Mesenteric fat pad (tissue), 1 donor: Measurements from ENCODE around the gene TTC7B. TPM values are rescaled to one million over a fixed set of nuclear protein-coding genes. Genes with fewer than 3 reads are reported as not detected.

Source experiments
- DNase-seq: peaks from one replicate; pipeline ENCODE4 v3.0.0-alpha.2; 2020; ENCODE audit warnings: low spot score
- total RNA-seq: library from RNA; stranded (reverse); fragmentation: NEBNext Ultra II Directional; extraction: Animal tissue kit (Norgen Biotek cat#: 25700); gene quantifications from one replicate; pipeline ENCODE4 v1.2.1, GENCODE V29; 2021
- donor health status: DM: yes; HTN: yes; CAD: no.

Gene TTC7B
- total RNA-seq, 1 donor from 2014 or later = 92.3 TPM

DNA sequence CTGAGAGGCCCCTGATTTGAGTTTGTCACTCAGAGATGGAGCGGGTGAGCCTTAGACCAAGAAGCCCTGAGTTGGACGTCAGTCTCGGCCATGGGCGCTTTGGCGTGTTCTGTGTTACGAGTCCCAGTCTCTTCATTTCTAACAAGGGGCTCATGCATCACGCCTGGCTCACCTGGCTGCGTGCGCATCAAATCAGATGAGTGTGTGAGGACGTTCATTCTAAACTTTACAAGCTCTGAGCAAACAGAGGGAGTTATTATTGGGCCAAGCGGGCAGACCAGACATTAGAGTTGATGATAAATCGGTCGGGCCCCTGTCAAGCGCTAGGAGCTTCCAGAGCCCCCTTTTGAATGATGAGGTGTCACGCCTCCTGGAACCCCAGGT is 302.2 kb downstream of the TTC7B start:
- DNase-seq = no peak

GRCh38 chr14:90513161-90514014 is 302.8 kb downstream of the TTC7B start:
- DNase-seq = no peak

DNA sequence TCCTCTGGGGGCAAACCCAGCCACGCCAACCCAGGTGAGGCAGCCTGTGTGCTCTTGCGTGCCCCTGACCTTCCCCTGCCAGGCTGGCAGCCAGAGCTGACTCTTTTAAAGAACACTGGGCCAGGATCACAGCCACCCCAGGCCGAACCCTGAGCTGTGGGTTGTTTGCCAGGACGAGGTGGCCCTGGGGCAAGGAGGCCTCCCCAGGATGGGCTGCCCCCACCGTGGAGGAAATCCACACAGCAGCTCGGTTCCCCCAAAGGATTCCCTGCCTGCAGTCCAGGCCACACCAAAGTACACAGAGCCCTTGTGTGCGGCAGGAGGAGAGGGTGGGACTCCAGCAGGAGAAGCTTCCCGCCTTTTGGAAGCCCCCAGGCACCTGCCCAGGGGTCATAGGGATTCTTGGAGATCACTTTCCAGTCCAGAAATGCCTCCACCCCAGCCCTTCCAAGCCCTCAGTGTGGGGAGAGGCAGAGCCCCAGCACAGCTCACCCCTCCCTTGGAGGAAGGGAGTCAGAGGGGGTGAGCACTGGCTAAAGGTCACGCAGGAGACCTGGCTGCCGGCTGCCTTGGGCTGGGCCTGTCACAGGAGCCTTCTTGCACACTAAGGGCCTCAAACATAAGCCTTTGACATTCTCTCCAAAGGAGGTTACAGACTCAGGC is 303.8 kb downstream of the TTC7B start:
- DNase-seq = no peak

- DNase-seq = no peak
Measured at GRCh38 chr14:90511795-90512328, 304.4 kb downstream of the TTC7B start.

DNA sequence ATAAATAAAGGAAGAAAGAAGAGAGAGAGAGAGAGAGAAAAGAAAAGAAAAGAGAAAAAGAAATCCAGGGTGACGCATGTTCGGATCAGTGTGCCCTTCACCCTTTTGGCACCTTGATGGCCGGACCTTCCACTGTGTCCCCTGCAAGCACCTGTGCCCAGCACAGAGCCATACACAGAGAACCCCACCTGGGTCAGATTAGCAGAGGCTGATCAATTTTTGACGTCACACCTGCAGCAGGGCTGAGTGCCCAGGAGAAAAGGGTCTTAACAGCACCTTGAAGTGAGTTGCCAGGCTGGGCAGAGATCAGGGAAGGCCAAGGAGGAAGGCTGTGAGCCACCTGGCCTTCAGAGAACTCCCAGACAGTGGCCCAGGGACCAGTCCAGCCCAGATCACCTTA is 305.0 kb downstream of the TTC7B start:
- DNase-seq = no peak

DNA sequence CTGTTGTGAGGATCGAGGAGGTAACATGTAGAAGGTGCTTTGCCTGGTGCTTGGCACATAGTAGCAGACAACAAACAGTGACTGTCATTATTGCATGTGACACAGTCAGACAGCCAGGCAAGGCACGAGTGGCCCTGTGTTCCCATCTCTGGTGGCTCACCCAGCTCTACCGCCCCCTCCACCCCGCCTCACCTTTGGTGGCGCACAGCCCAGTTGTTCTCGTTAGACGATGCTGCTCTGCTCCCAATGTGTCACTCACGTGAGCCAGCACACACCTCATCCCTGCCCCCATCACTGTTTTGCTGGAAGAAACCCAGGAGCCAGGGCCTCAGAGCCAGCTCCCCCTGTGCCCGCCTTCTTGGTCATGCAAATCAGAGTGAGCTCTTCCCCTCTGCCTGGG is 306.1 kb downstream of the TTC7B start:
- DNase-seq = no peak

DNA sequence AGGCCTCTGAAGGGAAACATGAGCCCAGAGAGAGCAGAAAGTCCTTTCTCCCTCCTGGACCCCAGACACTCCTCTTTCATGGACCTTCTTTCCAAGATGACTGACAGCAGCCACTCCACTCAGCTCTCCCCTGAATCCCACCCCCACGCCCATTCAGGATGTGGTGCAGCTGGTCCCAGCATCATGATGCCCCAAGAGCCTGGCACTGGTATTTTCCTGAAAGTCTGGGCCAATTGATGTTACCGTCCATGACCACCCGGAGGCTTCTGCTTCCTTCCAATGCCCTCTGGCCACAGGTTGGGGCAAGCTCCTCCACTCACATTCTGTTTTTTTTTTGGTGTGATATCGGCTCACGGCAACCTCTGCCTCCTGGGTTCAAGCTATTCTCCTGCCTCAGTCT is 306.8 kb downstream of the TTC7B start:
- DNase-seq = no peak

GRCh38 chr14:90508536-90509254 is 307.5 kb downstream of the TTC7B start:
- DNase-seq = no peak

DNA sequence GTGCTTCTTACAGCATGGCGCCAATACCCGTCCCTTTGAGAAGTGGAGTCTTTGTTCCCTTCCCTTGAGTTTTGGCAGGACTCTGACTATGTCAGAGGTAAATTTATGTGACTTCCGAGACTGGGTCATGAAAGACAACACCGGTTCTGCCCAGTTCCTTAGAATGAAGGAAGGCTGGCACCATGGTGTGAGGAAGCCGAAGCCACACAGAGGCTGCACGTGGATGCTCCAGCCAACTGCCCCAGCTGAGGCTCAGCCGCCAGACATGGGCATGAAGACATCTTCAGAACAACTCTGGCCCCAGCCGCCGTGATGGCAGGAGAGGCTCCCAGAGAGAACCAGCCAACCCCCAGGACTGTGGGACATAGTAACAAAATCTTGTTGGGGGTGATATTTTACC is 308.2 kb downstream of the TTC7B start:
- DNase-seq = no peak

DNA sequence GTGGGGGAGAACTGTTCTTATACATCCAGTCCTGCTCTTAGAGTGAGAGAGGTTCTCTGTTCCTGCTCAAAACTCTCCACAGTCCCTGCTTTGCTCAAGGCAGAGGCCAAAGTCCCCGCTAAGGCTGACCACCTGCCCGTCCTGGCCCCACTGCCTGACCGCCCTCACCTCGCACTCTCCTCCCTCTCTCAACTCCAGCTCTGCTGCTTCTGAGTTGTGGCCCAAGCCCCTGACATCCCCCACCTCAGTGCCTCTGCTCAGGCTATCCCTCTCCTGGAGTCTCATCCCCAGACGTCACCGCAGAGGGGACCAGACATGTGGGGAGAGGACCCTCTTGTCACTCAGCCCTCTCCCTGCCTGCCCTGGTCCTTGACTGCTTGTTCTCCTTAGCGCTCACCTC is 308.8 kb downstream of the TTC7B start:
- no peak for DNase-seq

- DNase-seq = no peak
Measured at GRCh38 chr14:90506748-90507147, 309.5 kb downstream of the TTC7B start.

DNA sequence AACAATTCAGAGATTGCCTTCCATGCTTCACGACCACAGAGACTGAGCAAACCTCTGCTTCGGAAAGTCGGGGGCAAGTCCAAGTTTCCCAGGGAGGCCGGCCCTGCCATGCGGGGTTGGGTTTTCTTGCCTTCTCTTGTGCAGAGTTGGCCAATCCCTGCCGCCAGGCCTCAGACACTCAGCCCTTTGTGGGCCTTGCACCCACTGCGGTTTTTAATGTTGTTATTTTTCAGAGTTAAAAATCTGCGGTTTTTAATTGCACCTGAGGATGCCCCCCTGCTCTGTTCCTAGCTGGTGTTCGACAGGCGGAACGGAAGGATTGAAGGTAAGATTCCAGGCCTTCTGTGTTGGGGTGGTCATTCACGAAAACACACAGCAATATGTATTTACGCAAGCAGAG is 310.7 kb downstream of the TTC7B start:
- no peak for DNase-seq

DNA sequence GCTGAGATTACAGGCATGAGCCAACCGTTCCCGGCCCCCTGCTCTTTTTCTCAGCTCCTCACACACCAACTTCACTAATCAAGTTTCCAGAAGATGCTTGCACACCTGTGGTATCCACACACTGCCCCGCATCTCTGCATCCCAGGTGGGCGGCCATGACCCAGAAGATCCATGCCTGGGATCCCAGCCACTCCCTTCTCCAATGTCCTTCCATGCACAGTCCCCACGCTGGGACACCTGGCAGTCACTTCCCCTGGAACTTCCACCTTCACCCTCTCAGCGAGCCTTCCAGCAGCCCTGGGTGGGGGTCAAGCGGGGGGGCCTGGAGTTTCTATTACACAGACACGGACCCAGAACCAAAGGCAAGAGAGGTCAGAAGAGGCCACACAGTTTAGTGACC is 311.6 kb downstream of the TTC7B start:
- DNase-seq = no peak

DNA sequence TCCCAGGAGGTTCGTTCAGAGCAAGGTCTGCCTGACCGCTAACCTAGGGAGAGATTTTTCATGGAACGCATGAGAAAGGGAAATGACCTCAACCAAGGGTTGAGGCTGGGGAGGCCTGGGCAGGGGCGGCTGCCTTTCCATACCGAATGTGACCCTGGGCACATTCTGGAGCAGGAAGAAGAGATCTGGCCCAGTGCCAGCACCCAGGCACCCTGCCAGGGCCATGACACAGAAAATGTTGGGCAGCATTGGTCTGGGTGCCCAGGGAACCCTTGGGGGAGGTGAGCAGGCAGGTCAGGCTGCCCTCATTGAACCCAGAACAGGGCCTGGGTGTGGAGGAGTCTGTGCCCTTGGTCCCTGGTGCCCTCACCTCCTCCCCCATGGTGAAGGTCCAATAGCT is 312.6 kb downstream of the TTC7B start:
- DNase-seq = no peak

DNA sequence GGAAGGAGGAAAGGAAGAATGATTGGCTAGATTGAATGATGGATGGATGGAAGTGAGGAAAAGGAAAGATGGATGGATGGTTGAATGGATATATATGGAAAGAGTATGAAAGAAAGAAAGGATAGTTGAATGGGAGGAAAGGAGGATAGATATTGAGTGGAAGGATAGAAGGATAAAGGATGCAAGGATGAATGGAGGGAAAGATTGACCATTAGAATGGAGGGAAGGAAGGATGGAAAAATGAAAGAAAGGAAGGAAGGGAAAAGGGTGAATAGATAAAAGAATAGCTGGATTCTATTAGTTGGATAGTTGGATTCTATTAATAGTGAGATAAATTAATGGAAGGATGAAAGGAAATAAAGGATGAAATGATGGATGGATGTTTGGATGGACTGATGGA is 313.5 kb downstream of the TTC7B start:
- no peak for DNase-seq

- DNase-seq = no peak
Measured at GRCh38 chr14:90500665-90501370, 315.4 kb downstream of the TTC7B start.

- no peak for DNase-seq
Measured at GRCh38 chr14:90499908-90500664, 316.1 kb downstream of the TTC7B start.

GRCh38 chr14:90499121-90499520 is 317.1 kb downstream of the TTC7B start:
- DNase-seq = peak; percentile 76

GRCh38 chr14:90498198-90498597 is 318.0 kb downstream of the TTC7B start:
- DNase-seq = no peak

GRCh38 chr14:90496379-90496778 is 319.9 kb downstream of the TTC7B start:
- DNase-seq = peak; percentile 45
